Brain microvascular endothelial cell (primary cell): ENCODE data around the gene TUBB6.

Experiments used
- DNase-seq: peaks from one replicate; pipeline ENCODE4 v3.0.0-alpha.2; 2020
- H3K27ac ChIP-seq: fragments of 250-450 bp; sonication (Bioruptor Pico); 2 replicates; pipeline ENCODE4 v1.5.1; 2020; ENCODE audit warnings: mild to moderate bottlenecking, moderate library complexity
- H3K27me3 ChIP-seq: fragments of 250-450 bp; sonication (Bioruptor Pico); replicated peaks from 2 replicates; pipeline ENCODE4 v1.5.1; 2020; ENCODE audit warnings: mild to moderate bottlenecking
- H3K36me3 ChIP-seq: fragments of 250-450 bp; sonication (Bioruptor Pico); replicated peaks from 2 replicates; pipeline ENCODE4 v1.5.1; 2020; ENCODE audit warnings: mild to moderate bottlenecking
- H3K4me3 ChIP-seq: 2 replicates; pipeline ENCODE4 v1.5.1; 2011; ENCODE audit warnings: low read depth, mild to moderate bottlenecking, control low read depth, low read length, moderate library complexity
- in situ Hi-C: cut with HindIII; loops from 2 replicates; pipeline ENCODE4 v1.10.0; 2017; ENCODE audit warnings: low sequenced_read_pairs, low pct_ligation_motif_present
- TF ChIP-seq, protein P1 (sequence below): IDR thresholded peaks from 2 replicates; pipeline ENCODE4 v1.5.1; 2011; ENCODE audit warnings: low read depth, mild to moderate bottlenecking, moderate library complexity, low read length, control low read depth, inconsistent platforms; ENCODE audit errors: missing control alignments

Gene TUBB6

DNA sequence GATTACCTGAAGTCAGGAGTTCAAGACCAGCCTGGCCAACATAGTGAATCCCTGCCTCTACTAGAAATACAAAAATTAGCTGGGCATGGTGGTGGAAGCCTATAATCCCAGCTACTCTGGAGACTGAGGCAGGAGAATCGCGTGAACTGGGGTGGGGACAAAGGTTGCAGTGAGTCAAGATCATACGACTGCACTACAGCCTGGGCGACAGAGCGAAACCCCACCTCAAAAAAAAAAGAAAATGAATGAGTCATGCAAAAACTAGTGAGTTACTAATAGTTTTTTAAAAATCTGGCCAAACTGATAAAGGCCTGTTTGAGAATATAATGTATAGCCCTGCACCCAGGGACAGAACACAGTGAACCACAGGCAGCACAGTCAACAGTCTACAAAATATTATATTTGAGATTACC, 51.5 kb downstream of the TUBB6 start:
- TF ChIP-seq, protein P1, sequence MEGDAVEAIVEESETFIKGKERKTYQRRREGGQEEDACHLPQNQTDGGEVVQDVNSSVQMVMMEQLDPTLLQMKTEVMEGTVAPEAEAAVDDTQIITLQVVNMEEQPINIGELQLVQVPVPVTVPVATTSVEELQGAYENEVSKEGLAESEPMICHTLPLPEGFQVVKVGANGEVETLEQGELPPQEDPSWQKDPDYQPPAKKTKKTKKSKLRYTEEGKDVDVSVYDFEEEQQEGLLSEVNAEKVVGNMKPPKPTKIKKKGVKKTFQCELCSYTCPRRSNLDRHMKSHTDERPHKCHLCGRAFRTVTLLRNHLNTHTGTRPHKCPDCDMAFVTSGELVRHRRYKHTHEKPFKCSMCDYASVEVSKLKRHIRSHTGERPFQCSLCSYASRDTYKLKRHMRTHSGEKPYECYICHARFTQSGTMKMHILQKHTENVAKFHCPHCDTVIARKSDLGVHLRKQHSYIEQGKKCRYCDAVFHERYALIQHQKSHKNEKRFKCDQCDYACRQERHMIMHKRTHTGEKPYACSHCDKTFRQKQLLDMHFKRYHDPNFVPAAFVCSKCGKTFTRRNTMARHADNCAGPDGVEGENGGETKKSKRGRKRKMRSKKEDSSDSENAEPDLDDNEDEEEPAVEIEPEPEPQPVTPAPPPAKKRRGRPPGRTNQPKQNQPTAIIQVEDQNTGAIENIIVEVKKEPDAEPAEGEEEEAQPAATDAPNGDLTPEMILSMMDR = no peak
- peak overlapping the region; percentile 60 for H3K27ac ChIP-seq

DNA sequence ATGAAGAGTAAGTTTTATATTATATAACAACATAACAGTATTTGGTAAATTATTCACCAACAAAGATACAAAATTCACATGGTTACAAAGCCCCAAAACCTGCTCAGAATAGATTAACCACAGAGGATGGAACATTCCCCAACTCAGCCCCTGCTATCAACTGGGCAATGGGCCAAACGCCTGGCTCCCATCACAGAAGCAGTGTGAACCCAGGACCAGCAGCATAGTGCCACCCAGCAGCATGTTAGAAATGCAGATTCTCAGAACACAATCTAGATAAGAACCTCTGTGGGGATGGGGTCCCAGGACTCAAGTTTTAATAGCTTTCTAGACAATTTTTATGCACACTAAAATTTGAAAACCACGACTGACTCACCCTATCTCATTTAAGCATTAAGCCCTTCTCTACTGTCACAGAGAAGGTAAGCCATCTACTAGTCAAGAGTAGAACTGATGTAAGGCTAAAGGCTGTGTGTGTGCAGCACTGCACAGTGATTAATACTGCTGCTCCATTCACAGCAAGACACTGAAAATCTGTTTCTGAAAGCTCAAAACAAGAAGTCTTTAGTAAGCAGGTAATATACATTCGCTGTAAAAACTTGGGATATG, 53.8 kb downstream of the TUBB6 start:
- peak; percentile 28 for DNase-seq
- Histone ChIP-seq H3K4me3 (no peak overlapping the region), H3K27ac (no peak overlapping the region), H3K27me3 (no peaks in the 10 kb centered on the region), H3K36me3 (peaks cover 37% of the 10 kb centered on the region)
- in situ Hi-C loops = no loop called here
- TF ChIP-seq, protein P1 = no peak

More for the DNA sequence above, 51.5 kb downstream of the TUBB6 start:
- DNase-seq = peak; percentile 42
- Histone ChIP-seq H3K27me3 (no peaks in the 10 kb centered on the region), H3K36me3 (peaks cover 43% of the 10 kb centered on the region), H3K4me3 (no peak overlapping the region)
- in situ Hi-C loops = no loop called here

DNA sequence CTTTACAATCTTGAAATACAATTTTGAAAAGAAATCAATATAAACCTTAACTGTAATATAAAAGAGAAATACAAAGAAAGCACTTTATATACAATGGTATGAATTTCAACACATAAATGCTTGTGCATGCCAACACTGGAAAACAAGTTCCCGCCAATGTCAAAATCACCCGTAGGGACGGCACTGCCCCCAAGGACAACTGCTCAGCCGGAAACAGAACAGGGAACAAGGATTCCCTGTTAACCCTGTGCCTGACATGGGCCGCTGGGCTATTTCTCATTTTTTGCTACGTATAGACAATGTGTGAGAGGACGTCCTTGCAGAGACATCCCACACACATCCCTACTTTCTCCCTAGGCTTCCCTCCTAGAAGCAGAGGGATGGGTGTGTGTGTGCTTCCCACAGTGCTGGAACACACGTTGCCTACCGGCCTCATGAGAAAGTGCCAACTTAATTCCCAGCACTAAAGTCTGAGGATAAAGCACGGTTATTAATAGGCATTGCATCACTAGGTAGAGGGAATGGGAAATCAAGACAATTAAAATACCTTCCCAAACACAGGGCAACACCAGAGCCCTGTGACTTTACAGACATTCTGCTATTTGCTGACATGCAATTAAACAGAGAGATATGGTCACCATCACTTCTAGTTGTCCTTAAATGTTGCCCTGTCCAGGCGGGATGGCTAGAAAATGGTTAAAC, 54.6 kb downstream of the TUBB6 start:
- TF ChIP-seq, protein P1 = no peak
- Histone ChIP-seq H3K27me3 (no peaks in the 10 kb centered on the region), H3K4me3 (no peak overlapping the region), H3K36me3 (peaks cover 39% of the 10 kb centered on the region), H3K27ac (no peak overlapping the region)
- DNase-seq = no peak
- in situ Hi-C loops = no loop called here

DNA sequence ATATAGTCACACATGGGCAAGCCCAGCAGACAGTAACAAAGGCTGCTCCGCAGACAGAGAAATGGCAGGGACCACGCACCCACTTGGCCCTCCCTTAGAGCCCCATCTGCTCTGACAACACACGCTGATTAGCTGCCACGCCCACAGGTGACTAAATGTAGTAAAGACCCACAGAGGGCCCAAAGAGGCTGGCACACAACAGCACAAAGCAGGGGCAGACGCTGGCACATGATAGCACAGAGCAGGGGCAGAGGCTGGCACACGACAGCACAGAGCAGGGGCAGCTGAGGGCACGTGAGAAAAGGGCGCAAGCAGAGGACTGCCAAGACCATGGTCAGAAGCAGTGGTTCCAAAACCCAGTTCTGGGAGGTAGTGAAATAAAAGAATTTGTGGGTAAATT, 58.3 kb downstream of the TUBB6 start:
- in situ Hi-C loops = no loop called here
- H3K27me3 ChIP-seq = no peaks in the 10 kb centered on the region
- DNase-seq = no peak
- no peak overlapping the region for H3K4me3 ChIP-seq
- TF ChIP-seq, protein P1 = no peak
- peaks cover 25% of the 10 kb centered on the region for H3K36me3 ChIP-seq
- H3K27ac ChIP-seq = no peak overlapping the region

DNA sequence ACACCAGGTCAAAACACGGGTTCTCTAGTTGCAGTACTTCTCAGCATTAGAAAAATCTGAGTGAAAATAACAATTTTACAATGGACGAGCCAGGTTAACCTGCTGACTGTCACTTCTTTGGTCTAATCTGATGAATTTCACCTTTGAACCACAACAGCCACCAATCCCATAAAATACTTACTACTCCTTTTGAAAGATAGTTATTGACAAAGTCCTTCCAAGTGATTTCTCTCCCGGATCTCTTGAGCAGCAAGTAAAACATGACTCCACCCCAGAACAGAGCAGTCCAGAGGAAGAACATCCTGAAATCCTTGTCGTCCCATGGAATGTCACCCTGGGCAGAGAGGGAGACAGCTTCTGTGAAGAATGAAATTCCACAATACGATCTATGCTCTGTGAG, 58.7 kb downstream of the TUBB6 start:
- Histone ChIP-seq H3K36me3 (peaks cover 25% of the 10 kb centered on the region), H3K27ac (no peak overlapping the region), H3K4me3 (no peak overlapping the region), H3K27me3 (no peaks in the 10 kb centered on the region)
- TF ChIP-seq, protein P1 = no peak
- DNase-seq = no peak
- in situ Hi-C loops = no loop called here
